NT2/D1 (cell line): ENCODE measurements around the gene RAB43.

Source experiments
- DNase-seq: peaks from one replicate; pipeline ENCODE4 v3.0.0-alpha.2; 2011; ENCODE audit warnings: low read depth, low spot score
- H3K27me3 ChIP-seq: 2 replicates; pipeline ENCODE4 v1.6.0; 2011; ENCODE audit warnings: mild to moderate bottlenecking; ENCODE audit not compliant: insufficient read length, insufficient read depth
- H3K36me3 ChIP-seq: 2 replicates; pipeline ENCODE4 v1.6.1; 2011; ENCODE audit warnings: mild to moderate bottlenecking, low read length, mixed read lengths; ENCODE audit not compliant: insufficient read depth, insufficient read length
- H3K4me1 ChIP-seq: 2 replicates; pipeline ENCODE4 v1.5.1; 2011; ENCODE audit not compliant: insufficient read depth, insufficient read length
- H3K4me3 ChIP-seq: 2 replicates; pipeline ENCODE4 v1.5.1; 2011; ENCODE audit warnings: low read depth; ENCODE audit not compliant: insufficient read length
- H3K9ac ChIP-seq: 2 replicates; pipeline ENCODE4 v1.6.0; 2011; ENCODE audit warnings: low read depth; ENCODE audit not compliant: insufficient read length
- H3K9me3 ChIP-seq: 2 replicates; pipeline ENCODE4 v1.5.1; 2011; ENCODE audit warnings: mild to moderate bottlenecking, low read length; ENCODE audit not compliant: insufficient read depth
- SUZ12 ChIP-seq: IDR thresholded peaks from 2 replicates; pipeline ENCODE4 v1.6.1; 2011; ENCODE audit not compliant: insufficient read length, insufficient read depth; ENCODE audit errors: extremely low read depth
- YY1 ChIP-seq: IDR thresholded peaks from 2 replicates; pipeline ENCODE4 v1.6.1; 2011; ENCODE audit not compliant: insufficient read length, insufficient read depth
- ZNF274 ChIP-seq: IDR thresholded peaks from 2 replicates; pipeline ENCODE4 v1.6.1; 2011; ENCODE audit warnings: mild to moderate bottlenecking, low read depth, low read length

RAB43 gene

DNA sequence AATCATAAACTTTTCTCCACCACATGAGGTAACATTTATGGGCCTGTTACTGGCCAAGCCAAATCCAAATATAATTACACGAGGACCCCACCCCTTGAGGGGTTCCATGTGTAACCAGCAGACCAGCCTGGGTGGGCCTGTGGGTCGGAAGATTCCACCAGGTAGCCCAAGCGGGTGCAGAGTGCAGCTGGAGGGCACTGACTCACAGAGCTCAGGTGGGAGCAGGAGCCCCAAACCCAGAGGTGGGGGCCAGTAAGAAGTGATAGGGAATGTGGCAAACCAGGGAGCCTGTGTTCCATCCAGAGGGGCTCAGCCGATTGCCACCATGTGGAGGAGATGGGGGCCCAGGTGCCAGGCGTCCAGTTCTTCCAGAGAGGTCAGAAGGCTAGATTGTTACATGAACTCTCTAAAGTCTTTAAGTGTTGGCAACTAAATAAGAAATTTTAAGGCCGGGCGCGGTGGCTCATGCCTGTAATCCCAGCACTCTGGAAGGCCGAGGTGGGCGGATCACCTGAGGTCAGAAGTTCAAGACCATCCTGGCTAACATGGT is 58.4 kb downstream of the RAB43 start:
- H3K9me3 ChIP-seq = no peaks in the 10 kb centered on the region
- TF ChIP-seq ZNF274 (no peak), YY1 (no peak), SUZ12 (no peak)
- DNase-seq = no peak
- H3K4me1 ChIP-seq = peaks cover 15% of the 10 kb centered on the region
- H3K36me3 ChIP-seq = no peaks in the 10 kb centered on the region
- no peaks in the 10 kb centered on the region for H3K27me3 ChIP-seq
- H3K9ac ChIP-seq = no peak overlapping the region
- no peak overlapping the region for H3K4me3 ChIP-seq

DNA sequence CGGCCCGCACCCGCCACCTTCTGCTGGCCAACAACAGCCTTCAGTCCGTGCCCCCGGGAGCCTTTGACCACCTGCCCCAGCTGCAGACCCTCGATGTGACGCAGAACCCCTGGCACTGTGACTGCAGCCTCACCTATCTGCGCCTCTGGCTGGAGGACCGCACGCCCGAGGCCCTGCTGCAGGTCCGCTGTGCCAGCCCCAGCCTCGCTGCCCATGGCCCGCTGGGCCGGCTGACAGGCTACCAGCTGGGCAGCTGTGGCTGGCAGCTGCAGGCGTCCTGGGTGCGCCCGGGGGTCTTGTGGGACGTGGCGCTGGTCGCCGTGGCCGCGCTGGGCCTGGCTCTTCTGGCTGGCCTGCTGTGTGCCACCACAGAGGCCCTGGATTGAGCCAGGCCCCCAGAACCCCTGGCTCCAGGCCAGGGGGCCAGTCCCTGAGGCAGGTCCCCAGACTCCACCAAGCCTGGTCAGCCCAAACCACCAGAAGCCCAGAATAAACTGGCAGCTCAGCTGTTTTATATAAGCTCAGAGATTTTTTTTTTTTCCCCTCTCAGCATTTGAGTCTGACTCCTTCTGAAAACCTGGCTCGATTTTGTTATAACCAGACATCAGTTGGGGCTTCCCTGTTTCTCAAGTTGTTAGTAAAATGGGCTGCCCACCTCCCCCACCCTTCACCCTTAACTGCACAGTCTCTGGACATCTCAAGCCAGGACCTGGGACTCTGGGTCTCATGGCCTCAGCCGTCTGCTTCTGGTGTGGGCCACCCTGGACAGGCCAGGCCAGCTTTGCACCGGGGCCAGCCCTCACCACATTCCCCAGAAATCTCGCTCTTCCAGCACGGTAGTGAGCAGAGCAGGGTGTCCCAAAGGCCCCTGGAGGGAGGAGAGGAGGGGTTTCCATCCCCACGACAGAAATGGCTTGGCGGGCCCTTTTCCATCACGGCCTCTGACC is 59.4 kb downstream of the RAB43 start:
- Histone ChIP-seq H3K4me3 (no peak overlapping the region), H3K27me3 (no peaks in the 10 kb centered on the region), H3K9me3 (no peaks in the 10 kb centered on the region), H3K9ac (peak overlapping the region; percentile 6), H3K4me1 (peaks cover 15% of the 10 kb centered on the region), H3K36me3 (no peaks in the 10 kb centered on the region)
- DNase-seq = no peak
- TF ChIP-seq ZNF274 = no peak
- no peak for TF ChIP-seq YY1
- no peak for TF ChIP-seq SUZ12

DNA sequence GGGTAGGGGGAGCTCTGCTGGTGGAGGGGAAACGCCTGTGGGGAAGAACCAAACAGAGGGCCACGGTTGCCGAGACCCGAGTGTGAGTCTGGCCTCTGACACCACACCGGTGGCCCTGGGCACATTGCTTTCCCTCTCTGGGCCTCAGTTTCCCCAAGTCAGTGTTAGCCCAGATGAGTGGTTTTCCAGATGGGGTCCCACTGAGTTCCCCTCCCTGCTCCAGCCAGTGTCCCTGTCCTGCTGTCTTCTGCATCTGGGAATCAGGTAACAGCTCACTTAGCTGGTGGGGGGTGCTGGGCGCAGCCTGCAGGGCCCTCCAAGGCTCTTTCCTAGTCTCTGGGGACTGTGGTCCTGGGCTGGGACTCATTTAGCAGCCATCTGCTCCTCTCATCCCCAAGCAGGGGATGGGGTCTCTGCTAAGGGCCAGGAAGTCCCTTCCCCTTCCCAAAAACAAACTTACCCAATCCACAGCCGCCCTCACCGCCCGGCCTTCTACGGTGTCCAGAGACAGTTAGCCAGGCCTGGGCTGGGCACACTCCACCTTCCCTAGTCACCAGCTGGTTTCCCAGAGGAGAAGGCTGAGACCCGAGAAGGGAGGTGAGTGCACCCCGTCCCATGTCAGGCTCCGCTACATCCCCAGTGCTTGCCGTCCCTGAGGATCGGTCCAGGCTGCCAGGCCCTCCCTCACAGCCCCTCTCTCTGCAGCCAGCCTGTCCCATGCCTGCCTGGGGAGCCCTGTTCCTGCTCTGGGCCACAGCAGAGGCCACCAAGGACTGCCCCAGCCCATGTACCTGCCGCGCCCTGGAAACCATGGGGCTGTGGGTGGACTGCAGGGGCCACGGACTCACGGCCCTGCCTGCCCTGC is 60.3 kb downstream of the RAB43 start:
- Histone ChIP-seq H3K36me3 (no peaks in the 10 kb centered on the region), H3K27me3 (no peaks in the 10 kb centered on the region), H3K9ac (no peak overlapping the region), H3K4me3 (no peak overlapping the region), H3K9me3 (no peaks in the 10 kb centered on the region), H3K4me1 (peaks cover 20% of the 10 kb centered on the region)
- no peak for TF ChIP-seq ZNF274
- no peak for DNase-seq

DNA sequence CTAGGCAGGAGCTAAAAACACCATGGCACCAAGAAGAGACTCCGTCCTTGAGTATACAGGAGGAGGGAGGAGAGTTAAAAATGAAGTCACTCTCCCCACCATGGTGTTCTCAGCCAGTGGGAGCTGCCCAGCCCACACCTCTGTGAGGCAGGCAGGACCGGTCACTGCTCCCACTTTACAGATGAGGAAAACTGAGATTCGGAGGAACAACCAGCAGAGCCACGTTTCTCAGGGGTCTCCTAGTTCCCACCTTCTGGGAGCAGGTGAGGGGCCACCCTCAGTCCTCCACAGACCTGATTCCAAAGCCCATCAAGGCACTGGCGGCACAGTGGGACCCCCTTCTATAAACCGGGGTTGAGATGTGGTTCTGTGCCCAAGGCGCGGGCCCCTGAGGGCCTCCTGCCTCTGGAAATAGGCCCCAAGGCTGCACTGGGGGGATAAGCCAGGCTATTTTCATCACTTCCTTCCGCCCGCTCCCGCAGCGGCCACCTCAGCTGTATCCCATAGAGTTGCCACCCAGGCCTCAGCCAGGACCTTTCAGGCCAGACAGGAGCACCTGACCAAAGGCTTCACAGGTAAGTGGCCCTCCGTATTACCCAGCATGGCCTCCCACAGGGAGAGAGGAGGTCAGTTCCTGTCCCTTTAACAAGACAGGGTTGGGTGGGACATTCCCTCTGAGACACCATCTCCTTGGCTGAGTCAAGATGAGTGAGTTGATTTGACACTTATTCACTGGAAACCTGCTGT is 61.2 kb downstream of the RAB43 start, which contains the start of gene GP9:
Gene GP9, plus strand, starts transcription at position 504 of the 747 bp plus-strand sequence. CDS start 961 bp downstream, outside the sequence.
- Histone ChIP-seq H3K36me3 (no peaks in the 10 kb centered on the region), H3K9ac (peak within 1 kb of the TSS; percentile 9), H3K4me3 (no peak within 1 kb of the TSS), H3K4me1 (peaks cover 20% of the 10 kb centered on the region), H3K9me3 (no peaks in the 10 kb centered on the region), H3K27me3 (no peaks in the 10 kb centered on the region)
- TF ChIP-seq SUZ12 (no peak), YY1 (no peak), ZNF274 (no peak)
- no peak for DNase-seq

DNA sequence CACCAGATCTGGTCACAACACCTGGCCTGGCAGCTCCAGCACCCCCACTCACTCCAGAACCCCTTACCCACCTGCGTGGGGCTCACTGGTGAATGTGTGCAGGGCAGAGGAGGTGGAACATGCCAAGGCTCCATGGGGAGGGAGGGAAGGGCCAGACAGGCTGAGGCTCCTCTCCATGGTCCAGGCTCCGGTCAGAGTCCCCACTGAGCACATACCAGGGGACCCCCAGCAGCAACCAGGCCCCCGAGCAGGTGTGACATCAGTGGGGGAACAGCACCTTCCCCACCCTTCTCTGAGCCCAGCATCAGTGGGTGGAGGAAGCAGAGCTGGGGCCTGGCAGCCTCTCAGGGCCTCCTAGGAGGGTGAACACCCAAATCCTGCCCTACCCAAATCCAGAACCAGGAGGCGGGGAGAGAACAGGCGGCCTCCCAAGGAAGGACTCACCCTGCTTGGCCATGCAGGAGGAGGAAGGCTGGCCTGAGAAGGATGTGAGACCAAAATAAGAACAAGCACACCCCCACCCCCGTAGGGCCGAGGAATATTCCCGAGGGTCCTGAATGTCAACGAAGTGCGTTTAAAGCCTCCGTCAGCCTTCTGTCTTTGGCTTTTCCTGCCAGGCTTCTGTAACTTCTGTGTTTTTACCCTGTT is 62.2 kb downstream of the RAB43 start:
- no peaks in the 10 kb centered on the region for H3K36me3 ChIP-seq
- peak overlapping the region; percentile 9 for H3K9ac ChIP-seq
- no peaks in the 10 kb centered on the region for H3K27me3 ChIP-seq
- DNase-seq = no peak
- peaks cover 20% of the 10 kb centered on the region for H3K4me1 ChIP-seq
- no peak overlapping the region for H3K4me3 ChIP-seq
- no peaks in the 10 kb centered on the region for H3K9me3 ChIP-seq
- TF ChIP-seq YY1 (no peak), ZNF274 (no peak), SUZ12 (no peak)

DNA sequence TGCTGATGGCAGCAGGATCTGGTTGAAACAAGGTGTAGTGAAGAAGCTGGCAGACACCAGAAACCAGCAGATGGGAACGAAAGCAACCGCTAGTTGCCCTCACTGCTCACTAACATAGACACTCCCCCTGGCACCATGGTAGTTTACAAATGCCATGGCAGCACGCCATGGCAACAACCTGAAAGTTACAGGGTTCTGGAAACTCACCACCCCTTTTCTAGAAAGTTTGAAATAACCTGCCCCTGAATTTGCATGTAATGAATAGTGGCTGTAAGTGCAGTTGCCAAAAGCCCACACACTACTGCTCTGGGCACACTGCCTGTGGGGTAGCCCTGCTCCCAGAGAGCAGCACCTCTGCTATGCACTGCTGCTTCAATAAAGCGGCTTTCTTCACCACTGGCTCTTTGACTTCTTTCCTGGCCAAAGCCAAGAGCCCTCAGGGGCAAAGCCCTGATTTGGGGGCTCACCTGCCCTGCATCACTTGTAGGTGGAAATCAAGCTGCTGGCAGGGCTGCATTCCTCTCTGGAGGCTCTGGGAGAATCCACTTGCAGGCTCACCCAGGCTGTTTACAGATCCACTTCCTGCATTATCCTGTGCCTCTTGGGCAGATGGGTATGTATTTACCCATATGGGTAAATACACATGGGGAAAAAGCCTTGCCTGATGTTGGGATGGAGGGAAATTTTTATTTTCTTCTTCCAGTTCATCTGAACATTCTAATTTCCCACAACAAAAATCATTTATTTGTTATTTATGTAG is 63.0 kb downstream of the RAB43 start:
- no peak for DNase-seq
- no peak overlapping the region for H3K4me3 ChIP-seq

More for the DNA sequence above, 63.0 kb downstream of the RAB43 start:
- Histone ChIP-seq H3K9ac (no peak overlapping the region), H3K36me3 (no peaks in the 10 kb centered on the region), H3K4me1 (peaks cover 20% of the 10 kb centered on the region), H3K27me3 (no peaks in the 10 kb centered on the region), H3K9me3 (no peaks in the 10 kb centered on the region)
- TF ChIP-seq ZNF274 (no peak), SUZ12 (no peak), YY1 (no peak)
